ENCODE measurements around the gene PGLYRP3.
"Not testable (repeated sequence)": the region's sequence is repeated elsewhere in the genome, so short reads cannot be mapped to it uniquely, and the experiment has no call there.

Gene PGLYRP3

DNA sequence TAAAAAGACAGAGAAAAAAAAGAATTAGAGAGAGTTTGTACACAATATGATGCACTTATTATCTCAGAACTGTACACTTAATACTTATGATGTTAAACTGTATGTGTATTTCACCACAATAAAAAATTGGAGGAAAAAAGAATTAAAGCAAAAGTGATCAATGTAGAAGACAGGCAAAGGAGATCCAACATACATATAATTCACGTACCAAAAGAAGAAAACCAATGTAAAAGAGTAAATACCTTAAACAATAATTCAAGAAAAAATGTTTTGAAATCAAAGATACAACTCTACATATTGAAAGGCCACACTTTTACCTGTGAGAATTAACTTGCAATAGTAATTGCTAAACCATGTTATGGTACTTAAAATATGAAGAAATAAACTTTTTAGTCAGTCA lies 9.8 kb upstream of the PGLYRP3 start:
- DNase-seq (ENCODE audit: extremely low spot score, insufficient read length, low read depth): no peak

DNA sequence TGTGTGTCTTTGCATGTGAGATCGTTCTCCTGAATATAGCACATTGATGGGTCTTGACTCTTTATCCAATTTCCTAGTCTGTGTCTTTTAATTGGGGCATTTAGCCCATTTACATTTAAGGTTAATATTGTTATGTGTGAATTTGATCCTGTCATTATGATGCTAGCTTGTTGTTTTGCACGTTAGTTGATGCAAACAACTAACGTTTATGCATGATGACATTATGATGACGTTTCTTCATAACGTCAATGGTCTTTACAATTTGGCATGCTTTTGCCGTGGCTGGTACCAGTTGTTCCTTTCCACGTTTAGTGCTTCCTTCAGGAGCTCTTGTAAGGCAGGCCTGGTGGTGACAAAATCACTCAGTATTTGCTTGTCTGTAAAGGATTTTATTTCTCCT lies 5.4 kb upstream of the PGLYRP3 start:
- FAIRE-seq; DNase-seq (ENCODE audit: extremely low spot score, insufficient read length, low read depth): not testable (repeated sequence)

More for the DNA sequence above, 9.8 kb upstream of the PGLYRP3 start:
- no peak for FAIRE-seq

DNA sequence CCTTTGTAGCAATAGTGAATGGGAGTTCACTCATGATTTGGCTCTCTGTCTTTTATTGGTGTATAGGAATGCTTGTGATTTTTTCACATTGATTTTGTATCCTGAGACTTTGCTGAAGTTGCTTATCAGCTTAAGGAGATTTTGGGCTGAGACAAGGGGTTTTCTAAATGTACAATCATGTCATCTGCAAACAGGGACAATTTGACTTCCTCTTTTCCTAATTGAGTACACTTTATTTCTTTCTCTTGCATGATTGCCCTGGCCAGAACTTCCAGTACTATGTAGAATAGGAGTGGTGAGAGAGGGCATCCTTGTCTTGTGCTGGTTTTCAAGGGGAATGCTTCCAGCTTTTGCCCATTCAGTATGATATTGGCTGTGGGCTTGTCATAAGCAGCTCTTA lies 3.3 kb upstream of the PGLYRP3 start:
- FAIRE-seq; DNase-seq (ENCODE audit: extremely low spot score, insufficient read length, low read depth): not testable (repeated sequence)

DNA sequence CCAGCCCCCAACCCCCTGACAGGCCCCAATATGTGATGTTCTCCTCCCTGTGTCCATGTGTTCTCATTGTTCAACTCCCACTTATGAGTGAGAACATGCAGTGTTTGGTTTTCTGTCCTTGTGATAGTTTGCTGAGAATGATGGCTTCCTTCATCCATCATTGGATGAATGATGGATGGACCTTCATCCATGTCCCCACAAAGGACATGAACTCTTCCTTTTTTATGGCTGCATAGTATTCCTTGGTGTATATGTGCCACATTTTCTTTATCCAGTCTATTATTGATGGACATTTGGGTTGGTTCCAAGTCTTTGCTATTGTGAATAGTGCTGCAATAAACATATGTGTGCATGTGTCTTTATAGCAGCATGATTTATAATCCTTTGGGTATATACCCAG lies 1.6 kb upstream of the PGLYRP3 start:
- not testable (repeated sequence) for FAIRE-seq; DNase-seq (ENCODE audit: extremely low spot score, insufficient read length, low read depth)

DNA sequence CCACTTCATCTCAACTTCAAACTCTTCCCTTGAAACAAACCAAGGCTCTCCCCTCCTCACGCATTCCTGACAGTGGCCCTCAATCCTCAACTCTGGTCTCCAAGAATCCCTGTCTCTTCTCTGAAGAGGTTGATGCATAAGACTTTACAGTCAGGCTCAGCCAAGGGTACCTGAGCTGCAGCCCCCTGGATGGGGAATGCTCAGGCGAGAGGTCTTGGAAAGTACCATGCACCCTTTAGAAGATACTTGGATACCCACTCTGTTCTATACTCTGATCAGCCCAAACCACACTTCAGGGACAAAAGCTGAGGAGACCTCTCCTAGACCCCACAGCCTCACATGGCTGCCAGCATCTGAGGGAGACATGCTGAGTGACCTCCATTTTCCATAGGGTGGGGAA lies 536 bp upstream of the PGLYRP3 start:
- FAIRE-seq: no peak
- no peak for DNase-seq (ENCODE audit: extremely low spot score, insufficient read length, low read depth)

DNA sequence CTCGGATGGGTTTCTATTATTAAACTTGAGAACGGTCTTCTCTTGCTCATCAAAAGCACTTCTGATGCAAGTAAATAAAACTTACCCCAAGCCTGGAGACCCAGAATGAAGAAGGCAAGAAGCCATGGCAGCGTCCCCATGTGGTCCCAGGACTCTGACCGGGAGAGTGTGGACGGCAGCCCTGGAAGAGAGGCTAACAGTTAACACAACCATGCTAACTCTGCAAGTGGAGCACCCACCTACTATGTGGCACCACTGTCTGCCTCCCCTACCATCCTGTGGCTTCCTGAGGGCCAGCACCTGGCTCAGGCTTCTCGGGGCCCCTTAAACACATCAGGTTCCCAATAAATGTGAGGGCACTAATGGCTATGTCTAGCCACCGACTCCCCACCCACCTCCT lies 2.2 kb downstream of the PGLYRP3 start:
- FAIRE-seq: no peak
- DNase-seq (ENCODE audit: extremely low spot score, insufficient read length, low read depth): no peak

DNA sequence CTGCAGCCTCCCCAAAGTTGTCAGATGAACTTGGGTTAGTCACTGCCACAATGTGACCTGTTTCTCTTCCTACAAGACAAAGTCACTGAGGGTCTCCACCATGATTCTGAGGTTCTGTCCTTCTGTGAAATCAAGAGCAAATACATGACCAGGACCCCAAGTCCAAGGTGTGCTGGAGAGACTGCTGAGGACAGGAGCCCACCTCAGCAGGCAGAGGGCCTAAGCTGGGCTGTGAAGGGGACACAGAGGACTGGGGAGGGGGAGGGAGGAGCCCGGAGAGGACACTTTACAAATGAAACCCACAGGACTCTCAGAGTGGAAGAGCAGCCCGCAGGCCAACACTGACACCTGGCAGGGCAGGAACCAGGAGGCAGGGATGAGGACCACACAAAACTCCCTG lies 3.3 kb downstream of the PGLYRP3 start:
- no peak for DNase-seq (ENCODE audit: extremely low spot score, insufficient read length, low read depth)
- no peak for FAIRE-seq

DNA sequence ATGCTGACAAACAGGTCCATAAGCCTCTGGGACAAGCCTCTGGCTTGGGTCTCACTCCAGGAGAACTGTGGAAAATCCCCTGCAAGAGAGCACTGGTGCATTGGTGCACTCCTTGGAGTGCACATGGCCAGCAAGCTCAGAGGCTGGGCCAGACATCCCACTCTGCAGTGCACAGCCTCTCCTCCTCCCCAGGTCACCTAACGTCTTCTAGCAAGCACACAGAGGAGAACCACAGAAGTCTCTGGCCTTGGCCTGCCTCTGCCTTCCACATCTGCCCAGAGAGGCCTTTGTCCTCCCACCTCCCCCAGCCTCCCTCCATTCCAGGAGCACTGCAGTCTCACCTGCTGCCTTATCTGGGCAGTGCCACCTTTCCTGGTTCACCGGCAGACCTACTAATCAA lies 4.2 kb downstream of the PGLYRP3 start:
- no peak for DNase-seq (ENCODE audit: extremely low spot score, insufficient read length, low read depth)
- FAIRE-seq: no peak

DNA sequence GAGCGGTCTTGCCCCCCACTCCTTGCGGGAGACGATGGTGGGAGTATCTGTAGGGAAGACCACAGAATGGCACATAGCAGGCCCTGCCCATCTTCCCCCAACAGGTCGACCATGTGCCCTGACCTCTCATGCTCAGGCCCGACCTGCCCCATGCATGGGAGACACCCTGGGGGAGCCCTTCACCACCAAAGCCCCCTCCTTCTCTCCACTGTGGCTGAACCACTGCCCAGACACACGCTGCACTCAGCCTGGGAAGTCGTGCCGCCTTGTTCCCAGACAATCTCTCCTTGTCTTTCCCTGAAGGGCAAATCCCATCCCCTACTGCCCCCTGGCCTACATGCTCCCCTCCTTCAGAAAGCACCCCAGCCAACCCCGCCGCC lies 5.5 kb downstream of the PGLYRP3 start:
- no peak for DNase-seq (ENCODE audit: extremely low spot score, insufficient read length, low read depth)
- no peak for FAIRE-seq

DNA sequence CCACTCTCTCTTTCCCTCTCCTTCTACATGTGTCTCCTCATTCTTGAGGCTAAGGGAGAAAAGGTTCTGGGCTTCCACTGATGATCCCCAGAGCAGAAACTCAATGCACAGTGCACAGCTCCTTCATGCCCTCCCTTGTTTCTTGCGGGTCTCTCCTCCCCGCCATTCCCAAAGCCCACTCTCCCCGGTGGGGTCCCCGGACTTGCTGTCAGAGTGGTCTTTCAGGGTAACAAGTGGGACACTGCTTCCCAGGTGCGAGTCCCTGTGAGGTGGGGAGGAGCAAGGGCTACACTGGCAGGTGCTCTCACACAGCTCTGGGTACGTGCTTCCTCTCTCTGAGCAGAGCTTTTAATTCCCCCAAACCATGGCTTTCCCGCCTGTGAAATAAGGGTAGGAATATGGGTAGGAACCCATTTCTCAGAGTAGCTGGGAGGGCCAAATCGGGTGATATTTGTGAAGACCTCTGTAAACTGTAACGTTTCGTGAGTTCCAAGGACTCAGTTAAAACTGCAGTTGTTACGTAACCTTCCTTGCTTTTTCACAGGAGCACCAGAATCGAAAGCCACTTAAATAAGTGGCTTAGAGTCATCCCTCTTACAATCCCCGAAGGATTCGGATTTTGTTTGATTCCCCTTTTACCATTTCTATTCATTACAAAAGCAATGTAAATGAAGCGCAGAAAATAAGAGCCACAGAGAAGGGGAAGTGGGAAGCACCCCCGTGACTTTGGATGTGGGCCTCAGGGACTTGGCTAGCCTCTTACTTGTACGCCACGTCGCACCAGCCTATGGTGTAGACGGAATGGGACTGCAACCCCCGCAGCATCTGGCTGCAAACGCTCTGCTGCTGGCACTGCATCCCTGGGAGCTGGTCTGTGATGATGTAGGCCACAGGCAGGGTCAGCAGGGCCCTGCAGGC lies 6.2 kb downstream of the PGLYRP3 start:
- FAIRE-seq: no peak
- no peak for DNase-seq (ENCODE audit: extremely low spot score, insufficient read length, low read depth)

DNA sequence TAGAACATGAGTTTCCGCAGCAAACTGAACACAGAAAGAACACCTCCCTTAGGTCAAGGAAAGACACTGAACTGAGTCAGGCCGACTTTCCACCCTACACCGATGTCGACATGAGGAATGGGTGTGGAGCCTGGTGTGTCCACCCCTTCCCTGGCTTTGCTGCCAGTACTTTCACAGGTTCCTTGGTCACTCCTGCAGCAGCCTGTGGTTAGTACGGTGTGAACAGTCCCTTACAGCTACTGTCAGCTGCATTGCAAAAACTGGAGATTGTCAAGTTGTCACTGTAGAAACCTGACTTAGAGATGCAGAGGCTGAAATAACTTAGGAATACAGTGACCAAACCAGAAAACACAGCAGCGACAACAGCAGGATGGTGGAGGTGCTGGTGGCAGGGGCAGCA lies 7.1 kb downstream of the PGLYRP3 start:
- DNase-seq (ENCODE audit: extremely low spot score, insufficient read length, low read depth): no peak
- FAIRE-seq: no peak

DNA sequence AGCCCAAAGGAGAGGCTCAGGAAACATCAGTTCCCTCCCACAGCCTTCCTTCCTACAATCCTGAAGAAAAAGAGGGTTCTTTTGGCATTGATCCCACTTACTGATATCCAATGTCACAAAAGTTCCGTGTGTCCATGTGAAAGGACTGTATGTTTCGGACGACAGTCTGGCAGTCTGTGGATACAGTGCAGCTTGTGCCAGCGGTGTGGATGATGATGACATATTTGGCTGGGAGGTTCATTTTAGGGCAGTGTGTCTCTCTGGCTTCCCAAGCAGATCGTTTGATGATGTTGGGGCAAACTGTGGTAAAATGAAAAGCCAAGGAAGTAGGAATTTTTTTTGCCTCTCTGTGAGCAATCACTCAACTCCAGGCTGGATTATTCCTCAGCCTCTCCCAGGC lies 10.4 kb downstream of the PGLYRP3 start:
- FAIRE-seq: no peak
- no peak for DNase-seq (ENCODE audit: extremely low spot score, insufficient read length, low read depth)

DNA sequence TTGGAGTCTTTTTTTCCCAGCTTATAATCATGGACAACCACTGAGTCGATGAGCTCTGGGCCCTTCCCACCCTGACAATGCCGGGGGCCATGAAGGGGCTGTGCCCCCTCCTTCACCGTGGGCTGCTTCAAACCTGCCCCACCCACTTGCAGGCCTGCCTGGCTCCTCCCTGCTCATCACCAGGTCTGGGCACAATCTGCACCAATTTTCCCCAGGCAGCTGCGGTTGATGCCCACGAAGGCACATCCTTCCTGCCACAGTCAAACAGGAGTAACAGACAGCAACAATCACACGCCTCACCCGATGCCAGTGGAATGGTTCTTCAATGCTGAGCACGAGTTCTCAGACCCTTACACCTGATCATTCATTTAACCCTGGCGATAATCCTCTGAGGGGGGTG lies 18.9 kb downstream of the PGLYRP3 start:
- no peak for FAIRE-seq
- no peak for DNase-seq (ENCODE audit: extremely low spot score, insufficient read length, low read depth)

DNA sequence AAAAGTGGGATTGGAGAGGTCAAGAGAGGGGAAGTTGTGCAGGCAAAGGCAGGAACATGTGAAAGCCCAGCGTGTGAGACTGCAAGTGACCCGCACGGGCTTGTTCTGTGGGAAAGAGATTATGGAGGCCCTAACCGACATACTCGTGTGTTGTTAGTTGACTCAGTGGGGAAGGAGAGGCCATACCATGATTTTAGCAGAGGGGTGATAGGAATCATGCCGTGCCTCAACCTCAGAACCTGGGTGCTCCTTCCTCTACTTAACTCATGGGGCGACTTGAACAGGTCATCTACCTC lies 19.3 kb downstream of the PGLYRP3 start:
- FAIRE-seq: no peak
- no peak for DNase-seq (ENCODE audit: extremely low spot score, insufficient read length, low read depth)

DNA sequence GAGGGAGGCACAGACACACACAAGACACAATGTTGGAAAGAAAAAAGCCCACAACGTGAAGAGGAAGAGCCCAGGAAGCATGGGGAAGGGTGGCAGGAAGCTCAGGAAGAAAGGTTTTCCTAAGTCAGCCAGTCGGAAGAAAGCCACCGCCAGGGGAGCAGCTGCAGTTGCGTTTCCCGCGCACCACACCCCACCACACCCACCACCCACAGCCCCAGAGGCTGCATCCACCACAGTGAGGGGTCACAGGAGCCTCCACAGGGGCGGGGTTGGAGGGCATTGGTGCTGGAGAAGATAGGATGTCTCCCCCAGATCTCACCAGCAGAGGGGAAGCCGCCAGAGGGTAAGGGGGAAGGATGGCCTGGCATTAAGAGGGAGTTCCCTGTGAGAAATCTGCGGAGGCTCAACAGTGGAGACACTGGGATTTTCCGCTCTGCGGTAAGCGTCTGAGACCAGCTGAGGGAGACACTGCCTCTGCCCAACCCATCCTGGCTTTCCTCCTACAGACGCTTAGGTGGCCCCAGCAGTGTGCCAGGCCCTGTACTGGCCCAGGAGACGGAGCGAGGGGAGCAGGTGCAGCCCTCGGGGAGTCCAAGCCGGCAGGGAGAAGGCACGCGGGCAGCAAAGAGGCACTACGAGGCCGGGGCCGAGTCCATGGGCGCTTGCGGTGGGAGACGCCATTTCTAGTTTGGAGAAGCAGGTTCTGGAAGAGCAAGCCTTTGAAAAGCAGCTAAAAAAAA lies 19.8 kb downstream of the PGLYRP3 start:
- no peak for DNase-seq (ENCODE audit: extremely low spot score, insufficient read length, low read depth)
- FAIRE-seq: no peak

DNA sequence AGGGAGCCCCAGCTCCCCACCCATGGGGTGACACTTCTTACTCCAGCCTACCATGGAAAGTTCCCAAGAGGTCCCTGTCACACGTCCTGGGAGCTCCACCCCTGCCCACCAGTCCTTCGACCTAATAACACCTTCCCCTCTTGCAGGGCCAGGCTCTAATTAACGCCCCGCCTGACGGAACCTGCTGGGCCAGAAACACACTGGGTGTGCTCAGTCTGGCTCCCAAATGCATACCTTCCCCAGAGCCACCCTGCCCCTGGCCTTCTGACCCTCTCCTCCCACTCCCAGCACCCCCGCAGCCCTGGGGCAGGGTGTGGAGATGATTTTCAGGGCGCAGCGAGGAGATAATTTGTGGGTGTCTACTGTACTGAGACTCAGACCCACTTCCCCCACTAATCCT lies 20.6 kb downstream of the PGLYRP3 start:
- DNase-seq (ENCODE audit: extremely low spot score, insufficient read length, low read depth): no peak
- no peak for FAIRE-seq

DNA sequence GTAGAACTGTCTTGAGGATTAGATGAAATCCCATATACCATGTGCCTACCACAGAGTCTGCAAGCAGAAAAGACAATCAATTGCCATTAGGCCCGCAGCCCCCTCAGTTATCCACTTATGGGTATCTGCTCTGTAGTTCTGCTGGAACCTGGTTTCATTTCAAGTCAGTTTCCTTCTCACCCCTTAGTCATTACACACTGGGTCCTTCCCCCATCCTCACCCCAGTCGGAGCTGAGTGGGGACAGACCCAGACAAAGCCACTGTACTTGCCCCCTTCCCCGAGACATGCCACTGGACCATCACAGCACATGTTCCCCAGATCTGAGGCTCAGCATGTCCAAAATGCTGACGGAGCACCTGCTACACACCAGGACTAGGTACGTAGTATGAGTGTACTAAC lies 21.2 kb downstream of the PGLYRP3 start:
- peak; percentile 67 for FAIRE-seq
- no peak for DNase-seq (ENCODE audit: extremely low spot score, insufficient read length, low read depth)

DNA sequence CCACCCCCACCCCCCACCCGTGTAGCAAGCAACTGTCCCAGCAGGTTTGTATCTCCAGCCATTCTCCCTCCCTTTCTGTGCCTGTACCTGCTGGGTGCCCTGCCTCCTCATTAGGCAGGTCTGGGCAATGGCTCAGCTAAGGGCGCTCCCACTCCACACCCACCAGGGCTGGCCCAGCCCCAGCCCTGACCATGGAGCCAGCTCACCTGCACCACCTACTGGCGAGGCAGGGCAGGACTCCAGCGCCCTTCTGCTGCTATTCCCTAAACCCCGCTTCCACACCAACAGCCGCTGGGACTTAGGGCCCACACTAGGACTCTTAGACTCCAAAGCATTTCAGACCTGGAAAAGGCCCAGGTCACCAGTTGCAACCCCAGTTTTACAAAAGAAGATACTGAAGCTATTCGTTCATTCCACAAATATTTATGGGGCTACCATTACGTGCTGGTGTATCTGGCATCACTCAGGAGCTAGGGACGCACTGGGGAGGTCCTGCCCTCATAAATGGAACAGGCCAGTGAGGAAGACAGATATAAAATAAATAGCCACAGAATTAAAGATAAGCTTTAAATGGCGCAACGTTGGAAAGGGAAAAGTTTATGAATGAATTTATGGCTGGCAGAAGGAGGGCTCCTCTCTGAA lies 24.0 kb downstream of the PGLYRP3 start:
- FAIRE-seq: no peak
- DNase-seq (ENCODE audit: extremely low spot score, insufficient read length, low read depth): no peak

DNA sequence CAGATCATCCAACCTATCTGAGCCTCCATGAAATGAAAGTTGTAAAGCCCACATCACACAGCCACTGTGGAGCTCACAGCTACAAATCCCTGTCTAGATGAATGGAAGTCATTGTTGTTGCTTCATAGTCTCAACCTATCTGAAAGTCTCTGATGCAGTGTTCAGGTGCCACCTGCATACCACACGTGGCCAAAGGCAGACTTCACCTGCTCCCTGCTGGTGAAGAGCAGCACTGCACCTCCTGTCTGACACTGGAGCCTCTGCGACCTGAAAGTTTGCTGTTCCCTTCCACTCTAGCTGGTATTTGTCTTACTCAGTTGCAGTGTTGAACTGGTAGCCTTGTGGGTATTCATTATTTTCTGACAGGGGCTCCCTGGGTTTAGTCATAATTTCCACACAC lies 34.9 kb downstream of the PGLYRP3 start:
- FAIRE-seq (peak; percentile 62), DNase-seq (ENCODE audit: extremely low spot score, insufficient read length, low read depth) (no peak)

DNA sequence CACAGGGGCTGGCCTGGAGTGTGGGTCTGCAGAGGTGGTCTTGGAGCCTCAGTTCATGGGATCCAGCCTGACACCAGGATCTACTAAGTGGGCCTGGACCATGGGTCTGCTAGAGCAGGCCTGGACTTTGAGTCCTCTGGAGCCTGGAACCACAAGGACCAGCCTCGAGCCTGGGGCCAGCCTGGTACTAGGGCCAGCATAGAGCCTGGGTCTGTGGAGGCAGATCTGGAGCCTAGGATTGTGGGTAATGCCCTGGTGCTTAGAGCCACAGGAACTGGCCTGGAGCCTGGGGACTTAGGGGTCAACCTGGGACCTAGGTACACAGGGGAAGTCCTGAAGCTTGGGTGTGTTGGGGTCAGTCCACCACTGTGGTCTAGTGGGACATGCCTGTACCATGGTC lies 40.6 kb downstream of the PGLYRP3 start:
- DNase-seq (ENCODE audit: extremely low spot score, insufficient read length, low read depth) (no peak), FAIRE-seq (no peak)

DNA sequence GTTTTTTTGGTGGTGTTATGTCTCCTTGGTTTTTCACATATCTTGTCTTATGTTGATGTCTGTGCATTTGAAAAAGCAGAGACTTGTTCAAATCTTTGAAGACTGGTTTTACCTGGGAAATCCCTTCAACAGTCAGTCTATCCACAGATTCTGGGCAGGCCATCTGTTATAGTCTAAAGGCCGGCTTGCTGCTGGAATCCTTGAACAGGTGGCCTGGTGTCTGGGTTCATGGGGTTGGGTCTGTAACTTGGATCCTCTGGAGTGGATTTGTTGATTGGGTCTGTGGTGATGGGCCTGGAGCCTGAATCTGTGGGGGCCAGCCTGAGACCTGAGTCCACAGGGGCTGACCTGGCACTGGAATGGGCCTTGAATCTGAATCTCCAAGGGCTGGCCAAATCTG lies 41.0 kb downstream of the PGLYRP3 start:
- FAIRE-seq (no peak), DNase-seq (ENCODE audit: extremely low spot score, insufficient read length, low read depth) (no peak)
